AG04449 (cell line): Measurements from ENCODE around the gene MSL1.

Source experiments
- CTCF ChIA-PET: fragments of 350-600 bp; formaldehyde crosslinking; extraction: SDS; loops from one replicate; lab custom pipeline; 2021; ENCODE audit warnings: antibody characterized with exemption; lab: Yijun Ruan, JAX
- POLR2A ChIA-PET: fragments of 400-600, 350-600 bp; formaldehyde crosslinking; extraction: SDS; loops from one replicate; lab custom pipeline; 2020; ENCODE audit warnings: antibody characterized with exemption, inconsistent platforms; lab: Yijun Ruan, JAX
- DNase-seq: peaks from one replicate; pipeline ENCODE4 v3.0.0-alpha.2; 2010; ENCODE audit warnings: low read depth, low spot score
- H3K4me3 ChIP-seq: 2 replicates; pipeline ENCODE4 v1.5.1; 2011; ENCODE audit warnings: low read depth, mild to moderate bottlenecking, control low read depth, low read length
- CTCF ChIP-seq: IDR thresholded peaks from one replicate; pipeline ENCODE4 v1.5.1; 2011; ENCODE audit warnings: mild to moderate bottlenecking, moderate library complexity, low read length, control low read depth, inconsistent platforms; ENCODE audit not compliant: insufficient read depth; ENCODE audit errors: missing control alignments

MSL1 gene

GRCh38 chr17:40074871-40075200, 46.9 kb upstream of the MSL1 start:
- DNase-seq, result no peak
- no peak overlapping the region for H3K4me3 ChIP-seq
- POLR2A ChIA-PET, result interaction anchor here (1.1 to 1.7 kb wide), 2 partner anchors 9 to 26 kb away, joined by 4 to 6 read pairs; partner anchors contain the start of gene NR1D1
- CTCF ChIA-PET, result interaction anchor here (0.7 to 19.3 kb wide), 34 partner anchors 9 to 145 kb away, joined by 3 to 273 read pairs (median 7); partner anchors contain the start of genes CSF3, MED24, NR1D1 and THRA
- TF ChIP-seq CTCF, result no peak

- CTCF ChIA-PET, result interaction anchor here (0.7 to 19.3 kb wide), 36 partner anchors 10 to 144 kb away, joined by 3 to 273 read pairs (median 7); partner anchors contain the start of genes CSF3, MED24, NR1D1 and THRA
- no peak overlapping the region for H3K4me3 ChIP-seq
- POLR2A ChIA-PET, result interaction anchor here (1.1 to 1.7 kb wide), 2 partner anchors 9 to 25 kb away, joined by 4 to 6 read pairs; partner anchors contain the start of gene NR1D1
- DNase-seq, result no peak
- peak; percentile 89 for TF ChIP-seq CTCF
Observed at GRCh38 chr17:40075201-40075941, 46.4 kb upstream of the MSL1 start.

- H3K4me3 ChIP-seq, result no peak overlapping the region
- no peak for DNase-seq
- ChIA-PET POLR2A (interaction anchor here (1.7 kb wide), 1 partner anchor 25 kb away, joined by 4 read pairs; the partner anchor contains the start of gene NR1D1), CTCF (interaction anchor here (0.8 to 19.3 kb wide), 33 partner anchors 9 to 144 kb away, joined by 3 to 273 read pairs (median 7); partner anchors contain the start of genes CSF3, MED24, NR1D1 and THRA)
- no peak for TF ChIP-seq CTCF
Observed at GRCh38 chr17:40075942-40076498, 45.8 kb upstream of the MSL1 start.

DNA sequence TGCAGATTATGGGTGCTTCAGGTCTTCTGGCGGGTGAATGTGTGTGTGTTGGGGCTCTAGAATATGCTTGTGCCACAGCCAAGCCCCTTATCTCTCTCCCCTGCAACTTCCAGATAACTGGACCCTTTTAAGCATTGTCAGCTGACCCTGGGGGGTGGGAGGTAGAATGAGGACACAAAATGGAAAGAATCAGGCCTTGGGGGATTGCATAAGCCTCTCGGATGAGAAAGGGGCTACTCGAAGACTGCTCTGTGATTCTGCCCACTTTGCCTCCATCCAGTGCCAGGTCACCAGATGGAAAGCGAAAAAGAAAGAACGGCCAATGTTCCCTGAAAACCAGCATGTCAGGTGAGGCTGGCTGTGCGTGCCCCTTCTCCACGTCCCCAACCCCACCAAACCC, 45.2 kb upstream of the MSL1 start:
- DNase-seq, result no peak
- ChIA-PET POLR2A (no interaction called here), CTCF (interaction anchor here (0.8 to 19.3 kb wide), 16 partner anchors 8 to 118 kb away, joined by 4 to 273 read pairs (median 23); partner anchors contain the start of genes CSF3, MED24, NR1D1 and THRA)
- no peak for TF ChIP-seq CTCF
- no peak overlapping the region for H3K4me3 ChIP-seq

GRCh38 chr17:40079545-40079944, 42.2 kb upstream of the MSL1 start:
- no peak overlapping the region for H3K4me3 ChIP-seq
- ChIA-PET CTCF (interaction anchor here (0.8 to 19.3 kb wide), 5 partner anchors 8 to 64 kb away, joined by 3 to 273 read pairs (median 8); partner anchors contain the start of genes CSF3, NR1D1 and THRA), POLR2A (interaction anchor here (1.5 kb wide), 1 partner anchor 13 kb away, joined by 4 read pairs; no protein-coding TSS in a partner anchor)
- TF ChIP-seq CTCF, result no peak
- DNase-seq, result no peak
